HG03571 (cell line): Measurements from ENCODE around the gene DEFB112.

Source experiments
- ATAC-seq: cut with Tn5 transposase; IDR thresholded peaks from one replicate; pipeline ENCODE4 v1.9.1; 2021; ENCODE audit not compliant: unreplicated experiment

The DEFB112 gene

DNA sequence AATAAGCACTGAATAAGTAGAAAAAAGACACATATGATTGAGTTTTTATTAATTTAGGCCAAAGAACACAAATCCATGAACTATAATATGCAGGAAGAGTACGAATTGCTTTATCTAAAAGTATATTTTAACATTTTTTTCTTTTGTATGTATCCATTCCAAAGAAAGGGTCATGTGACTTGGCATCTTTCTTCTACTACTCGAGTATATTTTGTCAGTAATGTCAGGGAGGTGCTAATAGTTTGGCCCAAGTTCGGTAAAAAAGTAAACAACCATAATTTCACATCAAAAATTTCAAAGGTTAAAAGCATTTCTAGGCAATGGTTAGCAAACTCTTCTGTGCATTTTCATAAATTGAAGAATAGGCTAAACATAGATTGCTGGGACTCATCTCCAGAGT is 46.6 kb downstream of the DEFB112 start:
- no peak for ATAC-seq

DNA sequence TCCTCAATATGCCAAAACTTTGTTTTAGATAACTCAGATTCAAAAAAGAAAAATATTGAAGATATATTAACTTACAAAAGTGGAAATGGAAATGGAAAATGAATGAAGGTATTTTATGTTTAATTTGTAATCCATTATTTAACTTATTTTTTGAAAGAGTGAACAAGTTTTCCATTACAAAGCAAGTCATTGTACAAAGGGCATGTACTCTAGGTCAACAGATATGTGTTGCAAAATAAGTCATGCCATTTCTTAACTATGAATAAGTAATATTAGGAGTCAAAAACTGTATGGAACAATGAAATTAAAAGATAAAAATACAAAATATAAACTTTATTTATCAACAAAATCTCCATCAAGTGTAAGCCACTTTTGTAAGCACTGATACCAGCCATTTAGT is 54.5 kb downstream of the DEFB112 start:
- ATAC-seq: no peak
